NCI-H1092 (cell line): ENCODE results near the gene PHACTR3.

Source experiments
- DNase-seq: peaks from one replicate; lab custom pipeline; 2025; lab: John Stamatoyannopoulos, UW

Gene PHACTR3

DNA sequence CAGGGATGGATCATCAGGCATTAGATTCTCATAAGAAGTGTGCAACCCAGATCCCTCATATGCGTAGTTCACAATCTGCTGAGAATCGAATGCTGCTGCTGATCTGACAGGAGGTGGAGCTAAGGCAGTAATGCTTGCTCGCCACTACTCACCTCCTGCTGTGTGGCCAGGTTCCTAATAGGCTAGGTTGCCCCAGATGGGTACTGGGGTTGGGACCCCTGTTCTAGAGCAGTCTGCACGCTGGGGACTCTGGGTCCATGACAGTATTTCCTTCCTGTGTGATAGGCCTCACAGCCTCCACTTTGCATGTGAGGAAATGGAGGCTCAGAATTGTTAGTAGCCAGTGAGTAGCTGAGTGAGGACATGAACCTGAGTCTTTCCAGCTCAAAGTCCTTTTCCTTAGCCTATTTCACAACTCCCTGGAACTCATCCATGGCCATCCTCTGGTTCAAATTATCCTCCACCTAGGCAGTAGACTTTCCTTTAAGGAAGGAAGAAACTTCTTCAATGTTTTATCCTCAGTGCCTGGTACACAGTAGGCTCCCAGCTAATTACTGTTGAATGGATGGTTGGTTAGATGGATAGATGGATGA, 211.9 kb downstream of the PHACTR3 start:
- DNase-seq: no peak

- no peak for DNase-seq
Observed at GRCh38 chr20:59817406-59817805, 213.1 kb downstream of the PHACTR3 start.

DNA sequence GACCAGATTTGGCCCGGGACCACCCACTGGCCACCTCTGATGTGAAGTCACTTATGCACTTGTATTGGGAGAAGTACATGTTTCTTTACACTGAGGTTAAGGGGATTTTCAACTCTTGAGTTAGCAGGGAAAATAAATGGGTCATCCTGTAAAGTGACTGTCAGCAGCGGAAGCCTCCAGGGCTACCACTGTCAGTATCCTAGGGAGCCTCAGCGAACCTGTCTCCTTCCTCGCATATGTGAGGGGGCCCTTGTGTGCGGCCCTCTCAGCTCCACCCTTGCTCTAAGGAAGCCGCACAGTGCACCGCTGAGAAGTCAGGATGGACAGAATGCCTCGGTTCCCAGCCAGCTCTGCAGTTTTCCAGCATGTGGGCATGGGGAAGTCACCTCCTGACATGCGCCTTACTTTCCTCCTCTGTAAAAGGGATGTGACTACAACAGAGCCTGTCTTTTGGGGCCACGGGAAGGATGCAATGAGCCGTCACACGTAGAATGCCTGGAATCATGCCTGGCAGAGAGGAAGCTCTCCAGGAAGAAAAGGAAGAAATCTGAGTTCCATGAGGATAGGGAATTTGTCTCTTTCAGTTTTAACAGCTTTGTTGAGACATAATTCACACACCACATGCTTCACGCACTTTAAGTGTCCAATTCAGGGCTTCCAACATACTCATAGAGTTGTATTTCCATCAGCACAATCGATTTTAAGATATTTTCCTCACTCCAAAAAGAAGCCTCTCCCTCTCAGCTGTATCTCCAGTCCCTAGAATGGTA, 213.7 kb downstream of the PHACTR3 start:
- DNase-seq: no peak

DNA sequence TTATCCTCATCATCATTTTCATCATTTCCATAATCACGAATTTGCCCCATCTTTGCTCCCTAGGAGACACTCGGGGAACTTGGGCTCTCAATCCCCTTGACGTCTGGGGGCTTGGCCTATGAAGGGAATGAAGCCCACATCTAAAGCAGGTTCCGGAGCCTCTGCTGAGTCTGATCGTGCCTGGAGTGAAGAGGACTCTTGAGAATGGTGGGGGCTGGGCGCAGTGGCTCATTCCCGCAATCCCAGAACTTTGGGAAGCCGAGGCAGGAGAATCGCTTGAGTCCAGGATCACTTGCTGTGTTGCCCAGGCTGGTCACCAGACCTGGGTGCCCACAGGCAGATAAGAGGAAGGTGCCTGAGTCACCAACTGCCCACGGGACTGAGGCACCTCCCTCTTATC, 214.6 kb downstream of the PHACTR3 start:
- no peak for DNase-seq

DNA sequence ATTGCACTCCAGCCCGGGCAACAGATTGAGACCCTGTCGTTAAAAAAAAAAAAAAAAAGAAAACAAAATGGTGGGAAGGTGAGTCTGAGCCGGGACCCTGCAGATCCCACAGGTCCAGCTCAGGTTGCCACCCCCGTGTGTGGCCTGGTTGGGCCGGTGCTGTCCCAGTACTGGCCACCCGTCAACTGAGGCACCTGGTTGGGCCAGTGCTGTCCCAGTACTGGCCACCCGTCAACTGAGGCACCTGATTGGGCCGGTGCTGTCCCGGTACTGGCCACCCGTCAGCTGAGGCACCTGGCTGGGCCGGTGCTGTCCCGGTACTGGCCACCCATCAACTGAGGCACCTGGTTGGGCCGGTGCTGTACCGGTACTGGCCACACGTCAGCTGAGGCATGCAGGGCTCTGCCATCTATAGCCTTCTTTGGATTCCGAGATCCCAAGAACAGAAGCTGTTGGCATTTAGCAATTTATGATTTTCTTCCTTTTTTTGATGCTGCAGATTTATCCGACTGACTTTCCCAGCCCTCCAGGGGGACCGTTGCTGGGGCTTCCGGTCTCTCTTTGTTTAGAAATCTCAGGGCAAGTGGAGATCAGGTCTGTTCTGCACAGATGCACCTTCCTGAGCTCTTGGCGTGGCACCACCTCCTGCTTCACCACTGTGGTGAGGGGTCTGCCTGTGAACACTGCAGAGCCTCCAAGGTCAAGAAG, 215.3 kb downstream of the PHACTR3 start:
- DNase-seq: no peak

DNA sequence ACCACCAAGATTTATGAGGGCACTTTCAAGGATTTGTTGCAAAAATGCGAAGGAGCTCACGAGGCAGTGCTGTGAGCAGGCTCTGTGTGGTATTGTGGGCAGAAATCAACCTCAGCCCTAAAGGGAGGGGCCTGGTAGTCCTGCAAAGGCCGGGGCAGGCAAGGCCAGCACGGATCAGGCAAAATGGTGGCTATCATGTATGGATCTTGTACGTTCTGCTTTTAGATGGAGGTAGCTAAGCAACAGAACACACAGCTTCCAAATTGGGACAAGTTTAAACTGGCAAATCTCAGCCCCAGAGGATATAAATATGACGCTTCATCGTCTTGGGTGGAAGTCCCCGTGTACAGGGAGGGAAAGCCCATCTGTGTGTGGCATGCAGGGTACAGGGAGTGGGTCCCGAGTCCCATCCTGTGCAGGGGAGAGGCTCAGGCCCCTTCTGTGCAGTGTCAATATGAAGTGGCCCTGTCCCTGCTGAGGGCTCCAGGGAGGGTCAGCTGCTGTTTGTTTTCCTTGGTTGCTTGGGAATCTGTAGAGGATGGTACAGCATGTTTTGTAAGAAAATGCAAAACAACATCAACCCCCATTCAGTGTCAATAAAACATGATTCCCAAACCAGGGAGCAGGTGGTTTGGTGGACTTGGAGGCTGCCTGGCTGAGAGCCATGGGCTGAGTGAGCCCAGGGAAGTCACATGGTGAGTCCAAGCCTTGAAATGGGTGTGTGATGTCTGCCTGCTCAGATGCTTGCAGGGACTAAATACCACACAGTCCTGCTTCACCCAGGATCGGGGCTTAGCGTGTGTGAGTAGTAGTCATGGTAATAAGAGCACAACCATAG, 216.1 kb downstream of the PHACTR3 start:
- no peak for DNase-seq

GRCh38 chr20:59821201-59821600, 216.9 kb downstream of the PHACTR3 start:
- DNase-seq: no peak

GRCh38 chr20:59821788-59822187, 217.4 kb downstream of the PHACTR3 start:
- DNase-seq: no peak

DNA sequence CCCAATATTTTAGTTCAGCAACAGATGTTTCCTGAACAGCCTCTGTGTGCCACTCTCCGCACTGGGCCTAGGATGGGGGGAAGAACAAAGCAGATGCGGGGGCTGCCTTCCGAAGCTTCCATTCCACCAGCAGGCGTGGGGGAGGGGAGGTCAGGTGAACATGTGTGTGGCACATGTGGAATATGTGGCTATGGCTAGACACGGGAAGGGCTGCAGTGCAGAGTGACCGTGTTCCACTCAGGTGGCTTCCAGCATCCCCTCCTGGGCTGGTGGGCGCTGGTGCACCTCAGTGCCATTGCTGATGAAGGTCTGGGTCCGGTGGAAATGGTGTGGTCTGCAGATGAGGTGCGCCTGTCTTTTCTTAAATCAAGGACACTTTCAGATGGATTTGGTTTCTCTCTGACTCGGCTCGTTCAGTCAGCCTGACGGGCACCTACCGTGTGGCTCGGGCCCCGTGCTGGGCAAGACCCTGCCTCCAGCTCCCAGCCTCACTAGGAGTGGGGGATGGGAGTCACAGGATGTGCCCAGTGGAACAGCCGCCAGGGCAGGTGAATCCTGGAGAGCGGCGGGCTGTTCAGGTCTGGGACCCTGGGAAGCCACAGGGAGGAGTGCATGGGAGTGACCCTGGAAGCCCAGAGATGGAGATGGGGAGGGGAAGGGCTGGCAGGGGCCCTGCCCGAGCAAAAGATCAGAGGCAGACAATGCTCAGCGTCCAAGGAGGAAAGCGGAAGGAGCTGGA, 218.1 kb downstream of the PHACTR3 start:
- DNase-seq: no peak

DNA sequence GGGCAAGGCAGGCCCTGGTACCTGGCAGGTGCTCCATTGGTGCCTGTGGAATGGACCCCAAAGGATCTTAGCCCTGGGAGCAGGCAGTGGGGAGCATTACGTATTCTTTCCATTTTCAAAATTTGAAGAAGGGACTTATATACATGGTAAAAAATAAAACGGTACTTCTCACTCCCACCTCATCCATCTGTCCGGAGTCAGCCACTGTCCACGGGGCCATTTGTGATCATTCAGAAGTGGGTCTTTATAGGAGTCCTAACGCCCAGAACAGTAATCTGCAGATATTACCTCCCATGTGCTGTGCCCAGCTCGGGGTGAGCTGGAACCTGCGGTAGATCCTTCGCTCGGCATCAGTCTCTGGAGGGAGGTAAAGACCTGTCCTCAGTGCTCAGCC, 218.7 kb downstream of the PHACTR3 start:
- no peak for DNase-seq

GRCh38 chr20:59823491-59824259, 219.3 kb downstream of the PHACTR3 start:
- DNase-seq: no peak

- no peak for DNase-seq
Observed at GRCh38 chr20:59824711-59825562, 220.6 kb downstream of the PHACTR3 start.

GRCh38 chr20:59825563-59825920, 221.2 kb downstream of the PHACTR3 start:
- DNase-seq: no peak

DNA sequence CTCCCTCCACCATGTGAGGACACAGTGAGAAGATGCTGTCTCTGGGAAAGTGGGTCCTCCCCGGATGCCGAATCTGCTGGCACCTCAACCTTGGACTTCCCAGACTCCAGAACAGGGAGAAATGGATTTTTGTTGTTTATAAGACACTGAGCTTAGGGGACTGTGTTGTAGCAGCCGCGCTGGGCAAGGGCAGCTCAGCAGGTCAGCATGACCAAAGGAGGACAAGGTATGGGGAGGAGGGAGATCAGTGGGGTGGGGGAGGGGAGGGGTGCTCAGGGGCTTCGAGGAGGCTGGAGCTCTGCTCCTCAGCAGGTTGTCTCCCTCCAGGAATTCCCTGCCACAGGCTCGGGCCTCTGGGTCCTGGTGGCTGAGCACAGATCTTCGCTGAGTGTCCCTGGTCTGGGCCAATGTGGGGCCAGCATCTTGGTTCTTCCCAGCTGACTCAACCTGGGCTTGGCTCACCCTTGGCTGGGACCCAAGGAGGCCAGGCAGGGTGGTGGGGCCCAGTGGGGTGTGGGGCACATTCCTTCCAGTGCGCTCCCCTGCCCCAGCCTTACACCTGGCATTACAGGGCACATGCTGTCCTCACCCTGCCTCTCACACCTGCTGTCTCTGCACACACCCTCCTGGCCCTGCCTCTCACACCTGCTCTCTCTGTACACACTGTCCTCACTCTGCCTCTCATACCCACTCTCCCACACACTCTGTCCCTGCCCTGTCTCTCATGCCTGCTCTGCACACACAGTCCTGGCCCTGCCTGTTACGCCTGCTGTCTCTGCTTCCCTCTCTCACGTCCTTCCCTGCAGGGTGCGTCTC, 221.8 kb downstream of the PHACTR3 start:
- DNase-seq: peak; percentile 16

GRCh38 chr20:59827138-59828056, 223.1 kb downstream of the PHACTR3 start:
- DNase-seq: no peak

DNA sequence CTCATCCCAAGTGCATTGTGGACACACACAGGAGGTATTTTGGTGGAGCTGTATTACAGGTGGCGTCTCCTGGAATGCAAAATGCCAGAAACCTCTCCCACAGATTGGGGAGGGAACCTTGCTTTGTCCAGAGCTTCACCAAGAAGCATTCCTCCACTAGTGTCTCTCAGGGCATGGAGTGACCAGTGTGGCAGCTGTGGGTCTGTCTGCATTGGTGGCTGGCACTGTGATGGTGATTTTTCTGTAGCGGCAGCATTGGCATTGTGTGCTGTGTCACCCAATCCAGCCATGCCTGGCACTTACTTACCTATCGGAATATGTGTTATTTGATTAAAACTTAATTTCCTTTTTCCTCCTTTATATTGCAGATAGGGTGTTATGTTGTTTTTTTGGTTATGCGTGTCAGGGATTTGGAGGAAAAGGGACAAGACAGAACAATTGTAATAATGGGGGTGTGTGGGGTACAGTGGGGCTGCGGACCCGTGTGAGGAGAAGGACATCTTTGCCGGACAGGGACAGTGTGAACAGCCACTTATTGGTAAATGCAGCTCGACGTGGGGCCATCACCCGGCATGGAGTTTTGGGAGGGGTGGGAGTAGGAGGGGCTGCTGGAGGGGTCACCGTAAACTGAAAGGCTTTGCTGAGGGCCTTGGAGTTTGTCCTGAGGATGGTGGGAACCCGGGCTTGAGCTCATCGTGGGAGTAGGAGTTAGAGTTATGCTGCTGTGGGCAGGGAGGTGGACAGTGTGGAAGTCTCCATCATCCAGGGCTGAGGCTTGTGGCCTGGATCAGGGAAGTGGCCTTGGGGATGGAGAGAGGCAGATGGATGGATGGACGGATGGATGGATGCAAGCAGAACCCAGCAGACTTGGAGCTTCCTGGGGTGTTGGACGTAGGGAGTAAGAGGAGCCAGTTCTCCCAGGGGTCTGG, 224.0 kb downstream of the PHACTR3 start:
- DNase-seq: no peak
